ENCODE results near the gene MAML3. TPM values are rescaled to one million over a fixed set of nuclear protein-coding genes. Genes with fewer than 3 reads are reported as not detected.

MAML3 gene
- total and polyA plus RNA-seq, 2 of the 13 experiments (the other 11 are each of a cell fraction or from before 2014, with no cell fraction given): 0.05 to 0.13 TPM

GRCh38 chr4:140187316-140187695, 33.3 kb upstream of the MAML3 start:
- in situ Hi-C loops (cut with HindIII; ENCODE audit: extremely low pct_ligation_motif_present, low pct_unique_long_range_greater_than_20kb): no loop called here
- no peaks in the 10 kb centered on the region for H3K36me3 ChIP-seq (replicated peaks in 1 of 2; ENCODE audit: control insufficient read depth in 1 of 2, insufficient read depth in 2 of 2, low read length in 2 of 2)
- FAIRE-seq (no peak), DNase-seq (ENCODE audit: low spot score) (no peak), ATAC-seq (no peak)
- H3K4me1 ChIP-seq (ENCODE audit: insufficient read depth, low read length): no peaks in the 10 kb centered on the region
- intact Hi-C loops (cut with micrococcal nuclease; ENCODE audit: unreplicated experiment): no loop called here
- CTCF ChIA-PET (ENCODE audit: low intra/inter-chr PET ratio, low total read pairs): no interaction called here
- no peak overlapping the region for H3K4me2 ChIP-seq (ENCODE audit: low read depth, low read length)
- WGBS (ENCODE audit: low lambda C conversion rate): 0% methylated on average over 1 of the region's 1 CpG
- H3K79me2 ChIP-seq (ENCODE audit: insufficient read depth, low read length): no peaks in the 10 kb centered on the region
- no peak overlapping the region for H3K9ac ChIP-seq (ENCODE audit: insufficient read depth, low read depth, low read length)
- no peaks in the 10 kb centered on the region for H4K20me1 ChIP-seq (ENCODE audit: insufficient read depth, low read length)
- no peaks in the 10 kb centered on the region for H3K9me3 ChIP-seq (ENCODE audit: low read length)
- H2AFZ ChIP-seq (ENCODE audit: low read length): no peak overlapping the region
- H3K27me3 ChIP-seq (ENCODE audit: control insufficient read depth in 1 of 2, insufficient read depth in 2 of 2, low read length in 2 of 2): peaks cover 1 to 9% of the 10 kb centered on the region in 2 experiments; a peak in 2 of 5 replicates
- no peak overlapping the region for H3K27ac ChIP-seq (ENCODE audit: extremely low read length, insufficient read depth, low read length)
- no peak for TF ChIP-seq DMTF1 (CRISPR knock-in tag; IDR thresholded peaks at IDR 0.05)
- no peak for TF ChIP-seq SIX4 (CRISPR knock-in tag; IDR thresholded peaks at IDR 0.05)
- TF ChIP-seq ZNF564 (CRISPR knock-in tag; IDR thresholded peaks at IDR 0.05): no peak
- TF ChIP-seq RFX3 (CRISPR knock-in tag; IDR thresholded peaks at IDR 0.05): no peak
- TF ChIP-seq PAX8 (CRISPR knock-in tag; IDR thresholded peaks at IDR 0.05; ENCODE audit: borderline replicate concordance): no peak
- TF ChIP-seq SP1 (IDR thresholded peaks at IDR 0.05): no peak
- TF ChIP-seq SP1 (CRISPR knock-in tag; IDR thresholded peaks at IDR 0.05): no peak
- TF ChIP-seq ZNF577 (CRISPR knock-in tag; IDR thresholded peaks at IDR 0.05; ENCODE audit: borderline replicate concordance, low read depth): no peak
- no peak overlapping the region for H3K4me3 ChIP-seq (replicated peaks in 1 of 3; ENCODE audit: insufficient read depth in 1 of 3, low read depth in 2 of 3, low read length in 3 of 3)
- POLR2A ChIA-PET: no interaction called here
- no TSS peak for BruUV-seq (replicated peaks)

All from HepG2 (cell line).